Transverse colon (tissue), 3 donors: Measurements from ENCODE around the gene HEPACAM.

ENCODE experiments used
- EP300 ChIP-seq: sonication (generic); formaldehyde crosslinking; IDR thresholded peaks from one replicate; pipeline ENCODE4 v1.6.1; 2017; ENCODE audit warnings: antibody characterized with exemption, low read depth
- TF ChIP-seq, protein P1 (sequence below), 5 experiments: fragments of 200-600 bp in 3 of 5; fragments of 450-650 bp in 2 of 5; sonication (generic) in 3 of 5; IDR thresholded peaks; 1 replicate in 2 of 5; 2 replicates in 3 of 5; pipeline ENCODE4 v1.5.1; 2016 to 2017; ENCODE audit warnings: antibody characterized with exemption in 5 of 5, inconsistent platforms in 3 of 5, mild to moderate bottlenecking in 2 of 5, moderate library complexity in 1 of 5

DNA sequence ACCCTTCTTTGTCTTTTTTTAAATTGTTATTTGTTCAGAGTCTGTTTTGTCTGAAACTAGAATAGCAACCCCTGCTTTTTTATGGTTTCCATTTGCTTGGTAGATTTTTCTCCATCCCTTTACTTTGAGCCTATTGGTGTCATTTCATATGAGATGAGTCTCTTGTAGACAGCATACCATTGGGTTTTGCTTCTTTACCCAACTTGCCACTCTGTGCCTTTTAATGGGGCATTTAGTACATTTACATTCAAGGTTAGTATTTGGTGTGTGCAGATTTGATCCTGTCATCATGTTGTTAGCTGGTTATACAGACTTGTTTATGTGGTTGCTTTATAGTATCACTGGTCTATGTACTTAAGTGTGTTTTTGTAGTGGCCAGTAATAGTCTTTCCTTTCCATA is 46.2 kb upstream of the HEPACAM start:
- TF ChIP-seq EP300 = no peak
- TF ChIP-seq, protein P1, sequence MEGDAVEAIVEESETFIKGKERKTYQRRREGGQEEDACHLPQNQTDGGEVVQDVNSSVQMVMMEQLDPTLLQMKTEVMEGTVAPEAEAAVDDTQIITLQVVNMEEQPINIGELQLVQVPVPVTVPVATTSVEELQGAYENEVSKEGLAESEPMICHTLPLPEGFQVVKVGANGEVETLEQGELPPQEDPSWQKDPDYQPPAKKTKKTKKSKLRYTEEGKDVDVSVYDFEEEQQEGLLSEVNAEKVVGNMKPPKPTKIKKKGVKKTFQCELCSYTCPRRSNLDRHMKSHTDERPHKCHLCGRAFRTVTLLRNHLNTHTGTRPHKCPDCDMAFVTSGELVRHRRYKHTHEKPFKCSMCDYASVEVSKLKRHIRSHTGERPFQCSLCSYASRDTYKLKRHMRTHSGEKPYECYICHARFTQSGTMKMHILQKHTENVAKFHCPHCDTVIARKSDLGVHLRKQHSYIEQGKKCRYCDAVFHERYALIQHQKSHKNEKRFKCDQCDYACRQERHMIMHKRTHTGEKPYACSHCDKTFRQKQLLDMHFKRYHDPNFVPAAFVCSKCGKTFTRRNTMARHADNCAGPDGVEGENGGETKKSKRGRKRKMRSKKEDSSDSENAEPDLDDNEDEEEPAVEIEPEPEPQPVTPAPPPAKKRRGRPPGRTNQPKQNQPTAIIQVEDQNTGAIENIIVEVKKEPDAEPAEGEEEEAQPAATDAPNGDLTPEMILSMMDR (IDR thresholded peaks at IDR 0.05) = no peak
